Stimulated activated CD4-positive, alpha-beta T cell treated with anti-CD3 and anti-CD28 coated beads, Interleukin-15, amount 100 ng/mL, for 24 hours (primary cell): ENCODE data around the gene LDLRAD1.
"Not testable (repeated sequence)": the region's sequence is repeated elsewhere in the genome, so short reads cannot be mapped to it uniquely, and the experiment has no call there.

Source experiments
- DNase-seq: peaks from one replicate; pipeline ENCODE4 v3.0.0-alpha.2; 2020

The LDLRAD1 gene

DNA sequence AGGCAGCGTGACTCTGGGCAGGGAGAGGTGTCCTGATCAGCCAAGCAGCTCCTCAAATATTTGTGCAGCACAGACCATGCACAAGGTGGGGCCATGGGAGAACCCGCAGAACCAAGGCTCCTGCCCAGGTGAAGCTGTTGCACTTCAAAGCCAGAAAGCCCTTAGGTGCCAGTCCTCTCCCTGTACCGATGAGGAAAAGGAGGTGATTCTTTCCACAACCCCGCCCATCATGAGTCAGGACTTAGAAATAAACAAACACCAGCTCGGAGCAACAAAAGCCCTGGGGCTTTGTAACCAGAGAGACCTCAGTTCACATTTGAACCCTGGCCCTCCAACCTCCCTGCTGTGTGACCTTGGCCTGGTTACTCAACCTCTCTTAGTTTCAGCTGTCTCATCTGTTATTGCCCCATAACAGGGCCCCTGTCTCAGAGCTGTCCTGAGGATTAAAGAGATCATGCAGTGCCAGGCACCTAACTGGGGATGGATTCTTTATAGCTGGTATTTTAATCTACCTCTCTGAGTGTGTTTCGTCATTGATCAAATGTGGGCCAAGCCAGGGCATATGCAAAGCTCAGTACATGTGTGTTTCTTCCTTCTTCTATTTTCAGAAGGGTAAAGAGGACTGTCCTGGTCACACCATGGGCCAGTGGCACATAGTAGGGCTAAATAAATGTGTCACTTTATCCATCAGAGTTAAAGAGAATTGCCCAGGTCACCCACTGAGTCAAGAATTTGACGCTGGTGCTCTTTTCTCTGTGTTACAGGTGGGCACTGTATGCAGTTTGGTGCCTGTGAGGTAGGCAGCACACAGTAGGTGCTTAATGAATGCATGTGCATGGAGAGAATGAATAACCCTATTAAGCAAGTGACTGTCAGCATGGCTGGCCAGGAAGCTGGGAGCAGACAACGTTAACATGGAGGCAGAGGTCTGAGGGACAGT, 1.4 kb downstream of the LDLRAD1 start:
- DNase-seq = no peak

DNA sequence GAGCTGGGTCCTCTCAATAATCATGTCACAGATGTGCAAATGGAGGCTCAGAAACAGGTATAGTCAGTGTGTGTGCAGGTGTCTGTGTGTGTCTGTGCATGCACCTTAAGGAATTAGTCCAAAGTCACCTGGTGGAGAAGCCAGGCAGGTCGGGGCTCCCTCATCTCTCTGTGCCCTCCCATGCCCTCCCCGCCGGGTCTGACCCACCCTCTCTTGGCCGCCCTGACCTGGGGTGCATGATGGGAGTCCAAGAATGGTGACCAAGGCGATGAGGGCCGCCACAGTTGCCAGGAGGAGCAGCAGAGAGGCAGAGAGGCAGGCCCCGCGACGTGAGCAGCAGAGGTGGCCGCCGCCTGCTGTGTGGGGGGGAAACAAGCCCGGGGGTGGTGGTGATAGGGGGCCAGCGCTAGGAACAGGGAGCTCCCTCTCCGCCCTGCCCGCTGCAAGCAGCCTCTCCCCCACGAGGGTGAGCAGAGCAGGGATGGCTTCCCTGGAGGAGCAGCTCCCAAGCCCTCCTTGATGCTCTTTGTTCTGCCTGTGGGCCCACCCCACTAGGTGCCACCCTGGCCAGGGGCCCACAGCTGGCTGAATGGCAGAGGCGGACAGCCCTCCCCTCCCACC, 3.9 kb downstream of the LDLRAD1 start:
- DNase-seq = no peak

DNA sequence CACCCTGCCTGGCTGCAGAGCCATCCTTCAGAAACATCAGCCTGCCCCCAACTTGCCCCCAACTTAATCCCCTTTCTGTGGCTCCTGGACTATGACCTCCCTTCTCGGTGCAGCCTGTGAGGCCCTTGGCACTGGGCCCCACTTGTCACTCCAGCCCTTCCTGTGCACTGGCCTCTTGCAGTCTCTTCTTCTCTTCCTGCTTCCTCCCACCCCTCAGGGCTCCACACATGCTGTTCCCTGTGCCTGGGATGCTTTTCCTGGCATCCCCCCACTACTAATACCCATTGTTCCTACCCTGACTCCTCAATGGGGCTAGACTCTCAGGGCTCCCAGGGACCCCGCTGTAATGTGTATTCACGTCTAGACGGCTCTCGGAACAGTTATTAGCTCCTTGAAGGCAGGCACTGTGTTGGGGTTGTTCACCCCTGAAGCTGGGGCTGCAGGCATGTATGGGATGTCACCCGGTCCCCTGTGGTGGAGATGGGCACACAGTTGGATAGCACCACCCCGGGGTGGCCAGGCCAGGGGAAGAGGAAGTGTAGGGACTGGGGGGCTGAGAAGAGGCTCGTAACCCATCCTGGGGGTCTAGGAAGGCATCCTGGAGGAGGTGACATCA, 4.5 kb downstream of the LDLRAD1 start:
- no peak for DNase-seq

DNA sequence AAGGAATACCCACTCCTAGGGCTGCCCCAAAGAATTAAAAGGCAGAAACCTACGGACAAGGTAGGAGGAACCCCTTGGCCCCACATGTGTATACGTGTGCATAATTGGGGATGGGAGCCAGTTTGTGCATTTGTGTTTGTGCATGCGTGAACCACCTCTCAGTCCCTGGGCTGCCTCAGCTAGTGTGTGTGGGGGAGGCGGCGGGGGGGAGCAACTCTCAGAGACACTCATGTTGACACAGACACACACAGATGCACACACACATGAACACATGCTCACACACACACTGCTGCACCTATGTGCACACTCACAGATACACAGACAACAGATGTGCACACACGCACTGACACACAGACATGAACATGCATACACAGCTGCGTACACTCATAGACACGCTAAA, 5.1 kb downstream of the LDLRAD1 start:
- no peak for DNase-seq

DNA sequence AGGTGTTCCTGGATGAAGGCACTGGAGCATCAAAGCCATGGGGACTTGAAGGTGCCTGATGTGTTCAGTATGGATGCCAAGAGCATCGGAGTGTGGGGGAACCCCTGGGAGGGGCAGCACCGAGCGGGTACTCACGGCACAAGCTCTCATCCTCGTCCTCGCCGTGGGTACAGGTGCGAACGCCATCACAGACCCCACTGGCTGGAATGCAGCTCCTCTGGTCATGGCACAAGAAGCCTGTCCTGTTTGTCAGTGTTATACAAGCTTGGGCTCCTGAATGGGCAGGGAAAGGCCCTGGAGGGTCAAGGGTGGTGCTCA, 6.0 kb downstream of the LDLRAD1 start:
- DNase-seq = no peak

DNA sequence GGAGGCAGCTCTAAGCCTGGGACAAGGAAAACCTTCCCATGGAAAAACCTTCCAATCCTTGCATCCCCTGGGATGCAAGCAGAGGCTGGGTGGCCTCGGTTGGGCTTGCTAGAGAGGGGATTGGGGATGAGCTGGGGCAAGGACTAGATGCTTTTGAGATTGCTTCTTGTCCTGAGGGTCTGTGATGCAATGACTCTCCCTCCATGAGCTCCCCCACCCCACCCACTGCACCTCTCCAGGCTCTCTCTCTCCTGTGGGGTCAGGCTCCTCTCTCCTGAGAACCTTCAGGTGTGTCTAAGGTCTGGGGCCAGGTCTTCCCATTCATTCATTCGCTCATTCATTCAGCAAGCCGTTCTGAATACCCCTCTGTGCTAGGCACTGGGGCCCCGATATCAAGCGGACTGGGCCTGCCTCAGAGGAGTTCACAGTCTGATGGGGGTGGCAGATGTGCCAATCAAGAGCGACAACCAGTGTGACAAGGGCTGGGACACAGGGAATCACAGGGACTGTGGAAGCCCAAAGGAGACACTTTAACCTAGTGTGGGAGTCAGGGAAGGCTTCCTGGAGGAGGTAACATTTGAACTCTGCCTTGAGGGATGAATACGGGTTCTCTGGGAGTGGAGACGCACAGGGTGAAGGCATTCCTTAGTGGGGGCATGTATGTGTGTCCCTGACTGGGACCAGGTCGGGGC, 6.5 kb downstream of the LDLRAD1 start:
- no peak for DNase-seq

DNA sequence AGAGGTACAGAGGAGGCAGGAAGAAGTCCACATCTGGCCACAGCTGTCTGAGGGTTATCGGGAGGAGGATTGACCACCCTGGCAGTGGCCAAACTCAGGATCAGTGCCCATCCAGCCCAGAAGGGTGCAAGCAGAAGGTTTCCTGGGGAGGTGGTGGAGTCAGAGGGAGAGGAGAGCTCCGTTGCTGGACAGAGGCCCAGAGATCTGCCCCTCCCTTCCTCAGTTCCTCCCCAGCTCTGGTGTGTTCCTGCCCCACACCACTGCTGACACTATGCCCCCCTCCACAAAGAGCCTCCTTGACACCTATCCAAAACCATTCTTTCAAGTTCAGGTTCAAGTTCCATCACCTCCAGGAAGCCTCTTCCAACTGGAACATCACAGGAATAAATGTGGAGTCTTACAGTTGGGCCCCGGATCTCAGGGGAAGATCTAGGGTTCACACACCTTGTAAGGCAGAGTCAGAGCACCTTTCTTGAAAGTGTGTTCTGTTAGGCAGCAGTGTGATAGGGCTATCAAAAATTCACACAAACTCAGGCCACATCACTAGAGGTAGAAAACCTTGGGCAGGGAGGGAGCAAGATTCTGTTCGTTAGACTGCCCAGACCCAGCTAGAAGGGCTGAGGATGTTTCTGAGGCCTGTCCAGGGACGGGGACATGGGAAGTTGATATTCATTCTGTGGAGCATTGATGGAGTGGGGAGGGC, 7.4 kb downstream of the LDLRAD1 start:
- no peak for DNase-seq

DNA sequence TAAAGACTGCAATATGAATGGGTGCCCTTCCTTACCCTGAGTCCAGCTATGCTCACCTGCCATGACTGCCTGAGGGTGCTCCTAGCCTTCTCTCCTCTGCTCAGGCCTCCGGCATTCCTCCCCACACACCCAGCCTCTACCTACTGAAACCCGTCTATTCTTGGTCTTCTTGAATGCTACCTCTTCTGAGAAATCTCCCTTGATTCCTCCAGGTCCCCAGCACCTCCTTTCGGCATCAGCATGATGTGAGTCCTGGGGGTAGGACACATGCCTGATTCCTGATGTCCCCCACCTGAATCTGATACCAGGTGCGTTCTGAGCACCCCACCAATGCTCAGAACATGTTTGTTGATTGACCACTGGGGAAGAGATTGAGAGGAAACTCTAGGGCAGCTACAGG, 8.6 kb downstream of the LDLRAD1 start:
- DNase-seq = no peak

DNA sequence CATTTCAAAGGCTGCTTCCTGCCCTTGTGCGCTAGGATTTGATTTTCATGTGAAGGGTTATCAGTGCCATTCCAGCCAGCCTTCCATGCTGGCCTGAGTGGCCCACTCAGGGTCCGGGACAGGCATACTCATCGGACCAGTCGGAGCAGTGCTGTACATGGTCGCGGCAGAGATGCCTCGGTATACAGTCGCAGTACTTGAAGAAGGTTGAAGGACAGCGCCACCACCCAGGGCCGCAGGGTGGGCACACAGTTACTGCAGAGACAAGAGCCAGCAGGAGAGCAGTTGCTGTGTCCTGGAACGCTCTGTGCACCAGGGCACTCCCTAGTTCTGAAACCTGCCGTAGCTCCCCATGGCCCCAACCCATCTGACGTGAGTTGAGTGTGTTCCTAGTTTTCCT, 9.1 kb downstream of the LDLRAD1 start:
- no peak for DNase-seq

DNA sequence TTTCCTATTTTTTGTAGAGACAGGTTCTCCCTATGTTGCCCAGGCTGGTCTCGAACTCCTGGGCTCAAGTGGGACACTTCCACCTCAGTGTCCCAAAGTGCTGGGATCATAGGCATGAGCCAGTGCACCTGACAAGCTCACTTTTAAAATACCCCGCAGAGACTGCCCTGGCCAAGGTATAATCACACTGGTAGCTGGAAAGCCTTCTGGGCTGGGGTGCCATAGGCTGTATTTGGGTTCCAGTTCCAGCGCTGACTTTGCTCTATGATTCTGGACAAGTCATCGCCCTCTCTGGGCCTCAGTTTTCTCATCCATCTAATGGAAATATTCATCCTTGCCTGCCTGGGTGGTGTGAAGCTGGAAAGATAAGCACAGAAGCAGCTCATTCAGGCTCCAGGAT, 10.4 kb downstream of the LDLRAD1 start:
- no peak for DNase-seq

DNA sequence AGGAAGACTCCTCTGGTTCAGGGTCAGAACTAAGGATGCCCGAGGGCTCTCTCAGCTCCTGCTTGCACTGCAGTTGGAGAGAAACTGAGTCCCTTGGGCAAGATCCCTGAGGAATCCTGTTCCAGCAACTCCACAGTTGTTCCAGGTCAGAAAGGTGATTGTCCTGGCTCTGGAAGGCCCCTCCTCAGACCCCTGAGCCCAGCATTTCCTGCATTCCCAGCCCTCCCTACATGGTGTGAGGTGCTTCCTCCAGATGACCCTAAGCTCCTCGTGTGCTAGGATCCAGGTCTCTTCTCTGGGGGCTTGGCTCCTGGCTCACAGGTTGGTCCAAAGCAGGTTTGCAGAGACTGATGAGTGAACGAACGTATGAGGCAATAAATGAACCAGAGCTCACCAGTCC, 11.5 kb downstream of the LDLRAD1 start:
- no peak for DNase-seq

DNA sequence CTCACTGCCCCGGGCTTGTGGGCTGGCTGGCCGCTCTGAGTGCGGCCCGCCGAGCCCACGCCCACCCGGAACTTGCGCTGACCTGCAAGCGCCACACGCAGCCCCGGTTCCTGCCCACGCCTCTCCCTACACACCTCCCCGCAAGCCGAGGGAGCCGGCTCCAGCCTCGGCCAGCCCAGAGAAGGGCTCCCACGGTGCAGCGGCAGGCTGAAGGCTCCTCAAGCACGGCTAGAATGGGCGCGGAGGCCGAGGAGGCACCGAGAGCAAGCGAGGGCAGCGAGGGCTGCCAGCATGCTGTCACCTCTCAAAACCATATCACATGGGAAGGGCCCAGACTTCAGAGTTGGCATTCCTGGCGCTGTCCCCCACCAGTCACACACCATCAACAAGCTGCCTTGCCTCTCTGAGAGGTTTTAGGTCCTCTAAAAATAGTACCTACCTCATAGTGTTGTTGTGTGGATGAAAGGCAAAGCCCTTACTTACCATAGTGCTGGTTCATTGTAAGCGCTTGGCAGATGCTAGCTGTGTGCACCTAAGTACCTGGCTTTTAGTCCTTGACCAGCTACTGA, 13.4 kb downstream of the LDLRAD1 start:
- no peak for DNase-seq

DNA sequence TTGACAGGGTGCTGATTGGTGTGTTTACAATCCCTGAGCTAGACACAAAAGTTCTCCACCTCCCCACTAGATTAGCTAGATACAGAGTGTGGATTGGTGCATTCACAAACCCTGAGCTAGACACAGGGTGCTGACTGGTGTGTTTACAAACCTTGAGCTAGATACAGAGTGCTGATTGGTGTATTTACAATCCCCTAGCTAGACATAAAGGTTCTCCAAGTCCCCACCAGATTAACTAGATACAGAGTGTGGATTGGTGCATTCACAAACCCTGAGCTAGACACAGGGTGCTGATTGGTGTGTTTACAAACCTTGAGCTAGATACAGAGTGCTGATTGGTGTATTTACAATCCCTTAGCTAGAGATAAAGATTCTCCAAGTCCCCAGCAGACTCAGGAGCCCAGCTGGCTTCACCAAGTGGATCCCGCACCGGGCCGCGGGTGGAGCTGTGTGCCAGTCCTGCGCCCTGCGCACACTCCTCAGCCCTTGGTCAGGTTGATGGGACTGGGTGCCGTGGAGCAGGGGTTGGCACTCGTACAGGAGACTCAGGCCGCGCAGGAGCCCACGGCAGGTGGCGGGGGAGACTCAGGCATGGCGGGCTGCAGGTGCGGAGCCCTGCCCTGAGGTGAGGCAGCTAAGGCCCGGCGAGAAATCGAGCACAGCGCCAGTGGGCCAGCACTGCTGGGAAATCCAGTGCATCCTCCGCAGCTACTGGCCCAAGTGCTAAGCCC, 14.1 kb downstream of the LDLRAD1 start:
- DNase-seq = not testable (repeated sequence)

DNA sequence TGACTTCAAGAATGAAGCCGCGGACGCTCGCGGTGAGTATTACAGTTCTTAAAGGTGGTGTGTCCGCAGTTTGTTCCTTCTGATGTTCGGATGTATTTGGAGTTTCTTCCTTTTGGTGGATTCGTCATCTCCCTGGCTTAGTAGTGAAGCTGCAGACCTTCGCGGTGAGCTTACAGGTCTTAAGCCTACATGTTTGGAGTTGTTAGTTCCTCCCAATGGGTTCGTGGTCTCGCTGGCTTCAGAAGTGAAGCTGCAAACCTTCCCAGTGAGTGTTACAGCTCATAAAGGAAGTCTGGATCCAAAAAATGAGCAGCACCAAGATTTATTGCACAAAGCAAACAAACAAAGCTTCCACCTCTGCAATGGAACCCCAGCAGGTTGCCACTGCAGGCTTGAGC, 14.7 kb downstream of the LDLRAD1 start:
- no peak for DNase-seq

DNA sequence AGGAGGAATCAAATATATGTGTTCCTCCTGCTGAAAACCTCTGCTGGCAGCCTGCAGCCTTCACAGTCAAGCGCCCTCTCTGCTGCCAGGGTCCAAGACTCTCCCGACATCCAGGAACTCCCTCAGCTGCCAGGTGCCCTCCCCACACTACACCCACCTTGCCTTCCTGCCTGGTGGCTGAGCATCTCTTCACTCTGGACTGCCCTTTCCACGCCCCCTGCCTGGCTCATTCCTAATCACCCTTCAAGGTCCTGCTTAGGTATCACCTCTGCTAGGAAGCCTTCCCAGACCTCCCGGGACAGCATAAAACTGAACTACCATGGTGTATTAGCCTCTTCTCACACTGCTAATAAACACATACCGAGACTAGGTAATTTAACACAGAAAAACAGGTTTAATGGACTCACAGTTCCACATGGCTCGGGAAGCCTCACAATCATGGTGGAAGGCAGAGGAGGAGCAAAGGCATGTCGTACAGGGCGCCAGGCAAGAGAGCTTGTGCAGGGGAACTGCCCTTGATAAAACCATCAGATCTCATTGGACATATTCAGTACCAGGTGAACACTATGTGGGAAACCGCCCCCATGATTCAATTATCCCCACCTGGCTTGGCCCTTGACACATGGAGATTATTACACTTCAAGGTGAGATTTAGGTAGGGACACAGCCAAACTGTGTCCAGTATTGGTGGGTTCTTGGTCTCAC, 15.3 kb downstream of the LDLRAD1 start:
- no peak for DNase-seq

DNA sequence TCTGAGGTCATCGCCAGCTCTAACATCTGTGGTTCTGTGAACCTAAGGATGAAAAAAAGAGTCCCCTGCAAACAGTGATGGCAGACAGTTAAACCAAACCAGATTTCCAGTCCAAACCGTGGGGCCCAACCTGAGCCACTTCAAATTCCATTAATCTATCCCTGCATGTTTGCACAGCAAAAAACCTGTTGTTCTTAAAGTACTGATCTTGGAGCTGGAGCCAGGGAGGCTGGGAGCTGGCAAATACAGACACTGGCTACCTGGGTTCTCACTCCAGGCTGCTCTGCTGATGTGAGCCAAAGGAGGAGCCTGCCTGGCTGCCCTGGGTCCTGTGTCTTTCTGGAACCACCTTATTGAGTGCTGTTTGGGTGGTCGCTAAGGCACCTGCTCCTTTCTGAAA, 16.4 kb downstream of the LDLRAD1 start:
- DNase-seq = no peak

DNA sequence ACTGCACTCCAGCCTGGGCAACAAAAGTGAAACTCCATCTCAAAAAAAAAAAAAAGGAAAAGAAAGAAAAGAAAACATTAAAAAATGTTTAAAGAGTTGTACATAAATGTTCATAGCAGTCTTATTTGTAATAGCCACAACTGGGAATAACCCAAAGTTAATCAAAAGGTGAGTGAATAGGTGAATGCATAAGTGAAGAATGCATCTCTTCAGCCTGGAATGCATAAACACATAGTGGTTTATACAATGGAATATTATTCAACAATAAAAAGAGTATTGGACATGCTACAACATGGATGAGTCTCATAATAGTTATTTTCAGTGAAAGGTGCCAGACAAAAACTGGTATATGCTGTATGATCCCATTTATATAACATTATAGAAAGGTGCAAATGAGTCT, 18.1 kb downstream of the LDLRAD1 start:
- DNase-seq = no peak

DNA sequence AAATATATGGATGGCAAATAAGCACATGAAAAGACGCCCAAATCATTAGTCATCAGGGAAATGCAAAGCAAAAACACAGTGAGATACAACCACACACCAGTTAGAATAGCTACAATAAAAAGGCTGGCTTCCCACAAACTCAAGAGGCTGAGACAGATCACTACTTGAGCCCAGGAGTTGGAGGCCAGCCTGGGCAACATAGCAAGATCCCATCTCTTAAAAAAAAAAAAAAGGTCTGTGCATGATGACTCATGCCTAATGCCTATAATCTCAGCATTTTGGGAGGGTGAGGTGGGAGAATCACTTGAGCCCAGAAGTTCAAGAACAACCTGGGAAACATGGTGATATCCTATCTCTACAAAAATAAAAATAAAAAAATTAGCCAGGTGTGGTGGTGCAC, 19.8 kb downstream of the LDLRAD1 start:
- no peak for DNase-seq

DNA sequence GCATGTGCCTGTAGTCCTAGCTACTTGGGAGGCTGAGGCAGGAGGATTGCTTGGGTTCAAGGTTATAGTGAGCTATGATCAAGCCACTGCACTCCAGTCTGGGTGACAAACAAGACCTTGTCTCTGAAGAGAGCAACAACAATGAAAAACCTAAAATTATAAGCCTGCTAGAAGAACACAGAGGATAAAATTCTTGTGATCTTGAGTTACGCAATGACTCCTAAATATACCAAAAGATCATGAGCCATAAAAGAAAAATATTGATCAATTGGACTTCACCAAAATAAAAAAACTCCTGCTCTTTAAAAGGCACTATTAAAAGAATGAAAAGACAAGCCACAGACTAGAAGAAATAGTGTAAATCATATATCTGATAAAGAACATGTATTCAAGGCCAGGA, 22.3 kb downstream of the LDLRAD1 start:
- no peak for DNase-seq

DNA sequence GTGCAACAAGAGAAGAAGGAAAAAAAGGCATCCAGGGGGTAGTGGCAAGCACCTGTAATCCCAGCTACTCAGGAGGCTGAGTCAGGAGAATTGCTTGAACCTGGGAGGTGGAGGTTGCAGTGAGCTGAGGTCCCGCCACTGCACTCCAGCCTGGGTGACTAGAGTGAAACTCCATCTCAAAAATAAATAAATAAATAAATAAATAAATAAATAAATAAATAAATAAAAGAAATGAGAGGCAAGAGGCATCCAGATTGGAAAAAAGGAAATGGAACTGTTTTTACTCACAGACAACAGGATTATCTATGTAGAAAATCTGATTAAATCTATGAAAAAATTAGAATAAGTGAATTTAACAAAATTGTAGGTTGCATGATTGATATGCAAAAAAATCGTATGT, 23.5 kb downstream of the LDLRAD1 start:
- DNase-seq = not testable (repeated sequence)
